Progenitor cell of endocrine pancreas (in vitro differentiated cells): Measurements from ENCODE around the gene ADH6. TPM values are rescaled to one million over a fixed set of nuclear protein-coding genes. Genes with fewer than 3 reads are reported as not detected.
A peak's percentile ranks its signal among the peaks of the same experiment; 100 is the strongest.

Experiments
- DNase-seq: peaks from one replicate; pipeline ENCODE4 v3.0.0; 2021; ENCODE audit warnings: low spot score; ENCODE audit not compliant: unreplicated experiment
- H3K27ac Mint-ChIP-seq: 2 replicates; pipeline ENCODE4 v1.8.0; 2021; ENCODE audit warnings: mild to moderate bottlenecking, moderate library complexity, mixed read lengths
- H3K27me3 Mint-ChIP-seq: 2 replicates; pipeline ENCODE4 v1.8.0; 2021; ENCODE audit warnings: mixed read lengths
- H3K36me3 Mint-ChIP-seq: 2 replicates; pipeline ENCODE4 v1.8.0; 2022; ENCODE audit warnings: mixed read lengths; ENCODE audit not compliant: insufficient read depth
- H3K4me1 Mint-ChIP-seq: 2 replicates; pipeline ENCODE4 v1.8.0; 2021; ENCODE audit warnings: low read depth, mixed read lengths
- H3K4me3 Mint-ChIP-seq: 2 replicates; pipeline ENCODE4 v1.8.0; 2021; ENCODE audit warnings: low read depth, mild to moderate bottlenecking, moderate library complexity, mixed read lengths
- H3K9me3 Mint-ChIP-seq: 2 replicates; pipeline ENCODE4 v1.8.0; 2021; ENCODE audit warnings: low read depth, mixed read lengths
- CTCF ChIP-seq: fragments of 200-600 bp; sonication (generic); IDR thresholded peaks from one replicate; pipeline ENCODE4 v1.5.0; 2021; ENCODE audit warnings: antibody characterized with exemption, mild to moderate bottlenecking; ENCODE audit not compliant: unreplicated experiment
- total RNA-seq: library from RNA; stranded (reverse); gene quantifications from 2 replicates; pipeline ENCODE4 v1.2.1, GENCODE V29; 2021

ADH6 gene
- total RNA-seq, 1 donor from 2014 or later, result 1.9 TPM

GRCh38 chr4:99205153-99205979, 13.7 kb downstream of the ADH6 start:
- Mint-ChIP-seq H3K27ac (no peak overlapping the region), H3K9me3 (no peaks in the 10 kb centered on the region), H3K4me3 (no peak overlapping the region), H3K4me1 (peaks cover 31% of the 10 kb centered on the region), H3K27me3 (peaks cover 3% of the 10 kb centered on the region), H3K36me3 (no peaks in the 10 kb centered on the region)
- peak; percentile 26 for TF ChIP-seq CTCF
- no peak for DNase-seq

GRCh38 chr4:99202536-99202935, 16.5 kb downstream of the ADH6 start:
- Mint-ChIP-seq H3K4me1 (peaks cover 14% of the 10 kb centered on the region), H3K36me3 (peaks cover 5% of the 10 kb centered on the region), H3K27me3 (peaks cover 3% of the 10 kb centered on the region), H3K27ac (no peak overlapping the region), H3K9me3 (peaks cover 7% of the 10 kb centered on the region), H3K4me3 (no peak overlapping the region)
- DNase-seq, result no peak
- TF ChIP-seq CTCF, result no peak

GRCh38 chr4:99202094-99202493, 17.0 kb downstream of the ADH6 start:
- Mint-ChIP-seq H3K27ac (no peak overlapping the region), H3K27me3 (no peaks in the 10 kb centered on the region), H3K36me3 (peaks cover 5% of the 10 kb centered on the region), H3K4me3 (no peak overlapping the region), H3K9me3 (peaks cover 7% of the 10 kb centered on the region), H3K4me1 (peaks cover 11% of the 10 kb centered on the region)
- no peak for DNase-seq
- no peak for TF ChIP-seq CTCF

GRCh38 chr4:99201690-99202089, 17.4 kb downstream of the ADH6 start:
- TF ChIP-seq CTCF, result no peak
- Mint-ChIP-seq H3K36me3 (peaks cover 5% of the 10 kb centered on the region), H3K4me1 (peaks cover 11% of the 10 kb centered on the region)

GRCh38 chr4:99200138-99200537, 18.9 kb downstream of the ADH6 start:
- no peak for TF ChIP-seq CTCF
- Mint-ChIP-seq H3K27me3 (no peaks in the 10 kb centered on the region), H3K4me1 (peaks cover 8% of the 10 kb centered on the region), H3K9me3 (peaks cover 7% of the 10 kb centered on the region), H3K27ac (no peak overlapping the region), H3K36me3 (peaks cover 5% of the 10 kb centered on the region), H3K4me3 (no peak overlapping the region)
- no peak for DNase-seq

More at GRCh38 chr4:99201690-99202089, 17.4 kb downstream of the ADH6 start:
- Mint-ChIP-seq H3K4me3 (no peak overlapping the region), H3K27me3 (no peaks in the 10 kb centered on the region), H3K27ac (no peak overlapping the region), H3K9me3 (peaks cover 7% of the 10 kb centered on the region)
- DNase-seq, result no peak
